GM19438 (cell line): ENCODE data around the gene TEX35.

Experiments used
- ATAC-seq: cut with Tn5 transposase; IDR thresholded peaks from one replicate; pipeline ENCODE4 v1.9.1; 2021; ENCODE audit warnings: low read depth; ENCODE audit not compliant: unreplicated experiment

Gene TEX35

DNA sequence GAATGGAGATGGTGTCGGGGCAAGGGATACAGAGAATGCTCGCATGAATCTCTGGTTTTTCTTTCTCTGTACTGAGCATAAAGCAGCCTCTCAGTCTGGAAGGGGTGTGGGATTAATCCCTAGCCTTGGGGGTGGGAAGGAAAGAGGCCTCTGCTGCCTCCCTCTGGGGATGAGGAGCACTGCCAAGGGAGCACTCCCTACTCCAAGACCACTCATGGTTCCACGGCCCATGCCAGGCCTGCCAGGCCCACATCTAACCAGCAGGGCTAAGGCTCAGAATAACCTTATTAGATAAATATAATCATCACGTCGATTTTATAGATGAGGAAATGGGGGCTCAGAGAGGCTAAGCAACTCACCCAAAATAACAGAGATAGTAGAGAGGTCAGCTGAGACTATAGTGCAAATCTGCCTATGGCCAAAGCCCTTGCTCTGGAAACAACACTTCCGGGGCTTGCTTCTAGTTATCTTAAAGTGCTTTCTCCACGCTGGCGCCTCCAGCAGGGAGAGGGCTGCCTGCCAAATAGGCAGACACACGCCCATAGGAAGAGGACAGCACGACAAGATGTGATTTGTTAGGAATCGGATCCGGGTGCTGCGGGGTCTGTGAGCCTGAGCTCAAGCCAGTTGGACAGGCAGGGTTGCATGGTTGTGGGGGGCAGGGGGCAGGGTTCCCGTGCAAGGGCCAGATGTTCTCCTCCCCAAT lies 522 bp downstream of the TEX35 start:
- no peak for ATAC-seq

DNA sequence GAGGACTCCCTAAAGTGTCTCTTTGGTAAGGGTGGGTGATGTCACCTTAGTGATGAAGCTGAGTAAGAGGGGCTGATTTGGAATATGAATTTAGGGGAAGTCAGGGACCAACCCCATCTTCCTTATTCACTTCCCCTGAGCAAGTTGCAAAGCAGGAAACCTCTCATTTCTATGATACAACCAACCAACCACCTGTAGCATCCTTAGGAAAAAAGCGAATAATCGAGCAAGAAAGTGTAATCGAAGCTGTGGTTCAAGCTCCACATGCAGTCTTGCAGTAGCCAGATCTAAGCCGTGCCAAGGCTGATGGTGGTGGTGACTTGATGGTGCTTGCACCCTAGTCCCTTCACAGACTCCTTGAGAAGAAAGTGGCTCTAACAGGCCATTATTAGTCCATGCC lies 3.2 kb downstream of the TEX35 start:
- no peak for ATAC-seq

DNA sequence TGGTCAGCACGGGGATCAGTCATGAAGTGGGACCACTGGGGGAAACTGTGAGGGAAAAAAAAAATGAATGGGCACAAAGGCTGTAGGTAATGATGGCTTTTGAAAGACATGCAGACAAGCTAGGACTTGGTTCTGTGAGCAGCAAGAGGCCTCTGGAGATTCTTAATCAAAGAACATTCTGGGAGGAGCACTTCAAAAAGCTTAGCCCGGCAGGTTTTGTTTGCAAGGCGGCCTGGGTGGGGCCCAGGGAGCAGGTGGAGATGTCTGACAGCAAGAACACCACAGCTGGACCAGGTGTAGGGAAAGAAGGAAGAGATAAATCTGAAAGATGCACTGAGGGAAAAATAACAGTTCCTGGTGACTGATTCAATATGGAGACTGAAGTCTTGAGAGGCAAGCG lies 6.0 kb downstream of the TEX35 start:
- no peak for ATAC-seq

DNA sequence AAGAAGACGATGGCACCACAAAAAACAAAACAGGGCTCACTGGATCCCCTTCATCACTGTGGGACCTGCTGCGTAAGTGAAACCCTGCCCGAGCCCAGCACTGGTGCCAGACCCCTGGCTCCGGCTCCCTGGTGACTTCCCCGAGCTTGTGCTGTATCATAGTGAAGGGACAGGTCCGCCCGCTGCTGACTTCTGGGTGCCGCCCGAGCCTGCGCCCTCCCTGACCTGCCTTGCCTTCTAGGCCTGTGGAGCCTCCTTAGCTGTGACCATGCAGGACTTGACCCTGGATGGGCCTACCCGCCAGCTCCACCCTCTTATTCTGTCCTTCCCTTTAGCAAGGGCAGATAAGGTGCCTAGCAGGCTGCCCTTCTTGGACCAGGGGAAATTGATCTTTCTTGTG lies 7.9 kb downstream of the TEX35 start:
- ATAC-seq = no peak

DNA sequence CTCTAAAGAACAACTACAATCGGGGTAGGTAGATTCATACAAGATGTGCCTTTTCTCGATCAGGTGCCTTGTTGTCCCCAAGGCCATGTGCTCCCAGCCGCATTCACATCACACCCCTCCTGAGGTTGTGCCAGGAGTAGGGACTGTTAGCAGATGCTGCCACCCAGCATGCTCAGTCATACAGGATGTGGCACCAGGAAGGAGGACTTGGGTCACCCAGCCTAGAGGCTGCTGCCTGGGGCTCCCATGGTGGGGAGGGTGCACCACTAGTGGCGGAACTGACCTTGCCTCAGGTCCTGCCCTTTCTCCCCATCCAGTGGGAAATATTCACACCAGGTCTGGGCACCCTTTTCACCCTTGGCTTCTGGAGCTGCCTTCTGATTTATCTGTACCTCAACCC lies 8.3 kb downstream of the TEX35 start:
- ATAC-seq = no peak

DNA sequence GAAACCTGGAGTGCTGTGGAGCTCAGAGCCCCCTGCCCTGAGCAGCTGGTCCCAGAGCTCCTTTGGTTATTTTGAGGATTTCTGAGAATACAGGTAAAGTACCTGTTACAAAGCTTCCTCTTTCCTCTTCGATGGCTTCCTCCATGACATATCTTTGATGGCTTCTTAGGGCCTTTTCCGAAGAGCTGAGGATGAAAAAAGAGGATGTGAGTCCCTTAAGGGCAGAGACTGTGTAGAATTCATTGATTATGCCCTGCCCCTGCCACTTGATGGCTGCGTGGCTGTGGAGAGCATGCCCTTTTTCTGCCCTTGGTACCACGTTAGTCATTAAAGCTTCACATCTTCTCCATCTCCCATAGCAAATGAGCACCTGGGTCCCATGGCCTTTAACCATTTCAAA lies 14.2 kb downstream of the TEX35 start:
- ATAC-seq = no peak

DNA sequence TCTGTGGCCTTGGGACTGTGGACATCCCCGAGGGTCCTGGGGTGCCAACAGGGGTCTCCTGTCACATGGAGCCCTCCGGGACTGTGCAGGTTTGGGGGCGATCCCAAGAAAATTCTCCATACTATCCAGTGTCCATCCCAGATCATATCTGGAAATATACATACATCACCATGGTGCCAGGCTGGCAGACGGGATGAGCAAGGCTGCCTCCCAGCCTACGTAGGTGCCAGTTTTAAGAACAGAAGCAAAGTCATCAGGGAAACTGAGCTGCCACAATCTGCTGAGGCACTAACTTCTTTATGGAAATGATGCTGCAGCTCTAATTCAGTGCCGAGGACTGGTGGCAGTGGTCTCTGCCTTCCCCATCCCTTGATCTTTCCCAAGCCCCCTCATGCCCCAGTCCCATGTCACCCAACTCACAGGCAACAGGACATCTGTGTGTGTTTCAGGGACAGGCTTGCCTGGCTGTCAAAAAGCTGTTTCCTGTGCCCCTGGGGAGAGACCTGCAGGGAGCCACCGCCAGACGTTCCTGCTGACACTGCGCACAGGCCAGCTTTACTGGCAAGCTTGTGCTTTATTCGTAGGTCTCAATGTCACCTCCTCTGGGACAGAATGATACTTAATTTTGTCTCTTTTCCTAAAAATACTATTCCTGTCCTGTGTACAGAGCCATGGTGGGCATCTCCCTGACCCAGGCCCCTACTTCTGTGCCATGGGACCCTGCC lies 15.5 kb downstream of the TEX35 start:
- no peak for ATAC-seq

DNA sequence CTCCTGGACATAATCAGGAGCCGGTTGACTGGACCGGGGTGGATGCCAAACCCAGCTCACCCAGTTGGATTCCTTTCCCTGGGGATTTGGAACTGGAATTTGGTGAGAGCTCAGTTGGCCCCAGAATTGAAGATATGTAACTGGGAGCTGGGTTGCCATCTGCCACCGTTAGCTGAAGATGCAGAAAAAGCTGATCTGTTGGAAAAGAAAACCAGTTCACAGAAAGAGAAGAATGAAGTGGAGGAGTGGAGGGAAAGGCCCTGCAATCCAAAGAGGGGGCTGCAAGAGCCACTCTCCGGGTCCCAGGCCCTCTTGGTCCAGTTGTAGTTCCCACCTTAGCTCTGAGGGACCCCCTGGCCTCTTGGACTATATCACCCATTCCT lies 16.0 kb downstream of the TEX35 start:
- no peak for ATAC-seq

DNA sequence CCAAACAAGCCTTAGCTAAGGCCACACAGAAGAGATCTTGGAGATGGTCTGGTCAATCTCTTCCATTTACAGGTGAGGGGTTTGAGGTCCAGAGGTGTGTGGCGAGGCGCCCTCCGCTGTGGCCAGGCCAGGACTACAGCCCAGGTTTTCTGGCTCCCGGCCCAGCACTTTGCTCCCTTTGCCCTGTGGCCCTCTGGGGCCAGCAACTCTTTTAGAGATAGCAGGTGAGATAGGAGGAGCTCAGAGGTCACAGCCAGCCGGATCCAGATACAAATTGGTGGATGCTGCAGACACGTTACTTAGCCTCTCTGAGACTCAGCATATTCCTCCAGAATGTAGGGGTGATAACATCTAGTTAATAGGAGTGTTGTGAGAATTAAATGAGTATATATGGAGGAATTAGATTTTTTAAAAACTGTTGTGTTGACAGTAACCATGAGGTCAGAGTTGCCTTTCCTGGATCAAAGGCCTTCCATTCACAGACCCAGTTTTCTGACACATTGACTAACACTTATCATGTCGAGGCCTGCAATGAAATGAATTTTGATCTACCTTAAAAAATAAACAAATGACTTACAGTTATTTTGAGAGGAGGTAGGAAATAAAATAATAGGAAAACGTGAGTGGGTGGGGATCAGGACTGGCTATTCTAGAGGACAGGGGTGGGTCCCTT lies 16.6 kb downstream of the TEX35 start:
- ATAC-seq = no peak

DNA sequence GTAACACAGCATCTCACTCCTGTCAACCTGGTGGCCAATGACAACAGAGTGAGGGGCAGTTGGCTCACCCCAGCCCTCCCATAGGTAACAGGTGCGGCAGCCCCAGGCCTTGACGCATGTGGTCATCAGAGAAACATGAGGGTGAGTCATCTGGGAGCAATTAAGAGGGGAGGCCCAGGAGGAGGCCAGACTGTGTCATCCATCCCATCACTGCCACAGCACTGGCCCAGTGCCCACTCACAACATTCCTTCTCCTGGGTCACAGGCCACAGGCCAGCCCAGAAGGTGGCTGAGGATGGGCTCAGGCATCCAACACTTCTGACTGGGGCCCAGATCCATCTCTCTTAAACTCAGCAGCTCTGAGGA lies 17.1 kb downstream of the TEX35 start:
- no peak for ATAC-seq

DNA sequence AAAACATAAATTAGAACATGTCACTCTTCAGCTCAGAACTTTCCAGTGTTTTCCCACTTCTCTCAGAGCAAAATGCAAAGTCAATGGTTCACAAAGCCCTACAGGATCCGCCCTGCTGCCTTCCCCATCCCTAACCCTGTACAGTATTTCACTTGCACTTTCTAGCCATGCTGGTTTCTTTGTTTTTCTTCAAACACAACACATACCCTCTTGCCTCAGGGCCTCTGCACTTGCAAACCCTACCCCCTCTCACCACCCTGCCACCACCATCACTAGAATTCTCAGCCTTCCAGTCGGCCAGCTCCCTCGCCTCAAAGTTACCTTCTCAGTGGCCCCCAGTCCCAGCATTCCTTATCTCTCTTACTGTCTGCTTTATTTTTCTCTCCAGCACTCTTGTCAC lies 17.6 kb downstream of the TEX35 start:
- ATAC-seq = no peak

DNA sequence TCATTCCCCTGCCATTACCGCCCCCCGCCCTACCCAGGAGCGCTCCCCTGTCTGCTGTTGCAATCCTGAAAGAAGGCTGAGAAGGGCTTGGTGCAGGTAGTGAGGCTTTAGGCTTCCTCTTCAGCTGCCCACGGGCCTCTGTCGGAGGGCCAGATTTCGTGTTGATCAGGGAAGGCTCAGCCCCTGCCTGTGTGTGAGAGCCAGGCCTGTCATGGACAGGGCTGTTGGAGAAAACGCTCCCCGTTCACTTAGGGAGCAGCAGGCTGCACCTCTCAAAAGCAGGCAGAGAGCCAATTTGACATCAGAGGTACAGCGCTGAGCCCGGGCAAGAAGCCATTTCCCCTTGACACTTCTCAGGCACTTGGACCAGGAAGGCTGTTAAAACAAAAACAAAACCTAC lies 19.0 kb downstream of the TEX35 start:
- ATAC-seq = peak; percentile 12

DNA sequence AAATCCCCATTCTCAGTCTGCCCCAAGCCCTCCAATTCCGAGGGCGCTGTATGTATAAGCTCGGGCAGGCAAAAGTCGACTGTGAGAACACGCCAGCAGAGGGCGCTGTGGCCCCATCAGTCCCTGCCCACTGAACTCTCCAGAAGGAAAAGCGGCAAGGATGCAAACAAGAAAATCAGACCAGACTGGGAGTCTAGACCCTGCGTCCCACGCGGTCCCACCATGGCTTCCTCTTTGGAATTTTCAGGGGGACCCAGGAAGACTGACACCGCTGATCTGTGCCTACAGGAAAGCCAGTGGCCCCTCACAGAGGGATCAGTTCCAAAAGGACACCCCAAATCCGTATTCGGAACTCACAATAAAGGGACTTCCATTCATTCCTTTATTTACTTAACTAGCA lies 19.5 kb downstream of the TEX35 start:
- ATAC-seq = peak; percentile 81

DNA sequence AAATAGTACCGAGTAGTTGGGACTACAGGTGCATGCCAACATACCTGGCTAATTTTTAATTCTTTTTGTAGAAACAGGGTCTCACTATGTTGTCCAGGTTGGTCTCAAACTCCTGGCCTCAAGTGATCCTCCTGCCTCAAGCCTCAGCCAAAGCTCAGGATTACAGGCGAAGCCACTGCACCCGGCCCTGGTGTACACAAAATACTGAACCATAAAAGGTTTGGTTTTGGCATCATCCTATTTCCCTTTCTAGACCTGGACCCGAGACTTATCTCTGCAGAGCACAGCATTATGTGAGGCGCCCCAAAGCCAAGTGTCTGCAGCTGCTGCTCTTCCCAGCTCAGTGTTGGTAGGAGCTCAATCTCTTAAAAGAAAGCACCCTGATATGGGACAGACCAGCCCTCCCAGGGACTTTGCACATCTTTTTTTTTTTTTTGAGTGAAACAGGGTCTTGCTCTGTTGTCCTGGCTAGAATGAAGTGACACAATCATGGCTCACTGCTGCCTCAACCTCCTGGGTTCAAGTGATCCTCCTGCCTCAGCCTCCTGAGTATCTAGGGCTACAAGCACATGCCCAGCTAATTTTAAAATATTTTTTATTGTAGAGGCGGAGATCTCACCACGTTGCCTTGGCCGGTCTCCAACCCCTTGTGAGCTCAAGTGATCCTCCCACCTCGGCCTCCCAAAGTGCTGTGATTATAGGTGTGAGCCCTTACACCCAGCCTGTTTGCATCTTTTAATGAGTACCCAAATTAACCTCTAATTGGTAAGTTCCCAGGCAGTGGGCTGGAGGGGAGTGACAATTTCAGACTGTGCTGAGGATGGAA lies 20.4 kb downstream of the TEX35 start:
- no peak for ATAC-seq

DNA sequence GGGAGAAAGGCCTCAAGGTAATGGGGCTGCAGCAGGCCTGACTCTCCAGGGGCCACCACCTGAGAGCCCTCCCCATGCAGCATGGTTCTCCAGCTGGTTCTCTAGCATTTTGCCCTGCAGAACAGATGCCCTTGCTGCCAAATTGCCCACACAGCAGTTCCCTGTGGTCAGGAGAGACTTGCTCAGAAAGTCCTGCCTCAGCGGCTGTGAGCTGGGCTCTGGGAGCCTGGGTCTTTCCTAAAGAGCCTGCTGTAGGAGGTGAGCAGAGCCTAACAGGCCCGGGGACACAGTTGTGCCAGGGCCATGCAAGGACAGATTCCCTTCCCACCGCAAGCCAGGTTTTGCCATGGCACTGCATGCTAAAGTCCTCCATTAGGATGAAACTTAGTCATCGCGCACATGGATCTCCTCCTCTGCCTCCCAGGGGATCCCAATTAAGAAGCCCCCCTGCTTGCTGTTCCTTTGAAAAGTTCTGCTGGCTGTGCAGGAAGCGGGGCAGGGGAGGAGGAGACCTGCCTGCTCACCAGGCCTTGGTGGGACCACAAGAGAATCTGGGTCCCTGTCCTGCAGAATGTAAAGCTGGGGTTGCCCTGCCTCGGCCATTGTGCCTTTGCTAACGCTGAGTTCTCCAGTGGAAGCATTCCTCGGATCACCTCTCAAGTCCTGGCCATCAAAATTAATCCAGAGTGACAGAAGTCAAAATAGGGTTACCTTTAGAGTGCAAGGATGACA lies 21.4 kb downstream of the TEX35 start:
- ATAC-seq = no peak

DNA sequence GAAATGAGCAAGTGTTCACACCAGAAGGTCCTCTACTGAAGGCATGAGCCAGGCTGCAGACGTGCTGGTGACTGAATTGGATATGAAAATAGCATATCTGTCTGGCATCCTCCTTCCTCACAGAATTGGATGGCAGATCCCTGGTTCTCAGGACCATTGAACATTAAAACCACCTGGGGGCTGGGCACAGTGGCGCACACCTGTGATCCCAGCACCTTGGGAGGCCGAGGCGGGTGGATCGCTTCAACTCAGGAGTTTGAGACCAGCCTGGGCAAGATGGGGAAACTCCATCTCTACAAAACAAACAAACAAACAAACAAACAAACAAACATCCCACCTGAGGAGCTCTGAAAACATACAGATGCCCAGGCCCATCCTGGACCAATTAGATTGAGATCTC lies 23.4 kb downstream of the TEX35 start:
- ATAC-seq = no peak

DNA sequence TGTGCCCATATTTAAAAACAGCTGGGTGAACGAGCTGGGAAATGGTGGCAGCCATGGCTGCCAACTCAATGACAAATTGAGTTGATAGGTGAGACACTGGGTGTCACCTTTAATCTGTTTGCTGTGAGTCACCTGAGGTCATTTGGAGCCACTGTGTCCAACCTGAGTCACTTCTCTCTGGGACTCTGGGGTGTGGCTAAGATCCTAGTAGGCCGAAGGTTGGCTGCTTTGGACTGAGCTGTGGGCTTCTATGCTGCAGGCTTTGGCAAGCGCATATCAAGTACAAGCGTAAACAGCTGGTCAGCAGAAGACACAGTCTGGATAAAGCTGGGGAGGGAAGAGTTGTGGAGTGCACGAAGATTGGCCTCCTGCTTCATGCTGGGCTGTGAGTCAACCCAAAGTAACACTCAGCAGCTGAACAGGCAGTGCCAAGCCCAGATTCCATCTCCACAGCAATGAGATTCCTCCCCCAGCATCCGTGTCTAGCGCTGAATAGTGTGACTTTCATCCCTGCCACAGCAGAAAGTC lies 24.0 kb downstream of the TEX35 start:
- no peak for ATAC-seq

DNA sequence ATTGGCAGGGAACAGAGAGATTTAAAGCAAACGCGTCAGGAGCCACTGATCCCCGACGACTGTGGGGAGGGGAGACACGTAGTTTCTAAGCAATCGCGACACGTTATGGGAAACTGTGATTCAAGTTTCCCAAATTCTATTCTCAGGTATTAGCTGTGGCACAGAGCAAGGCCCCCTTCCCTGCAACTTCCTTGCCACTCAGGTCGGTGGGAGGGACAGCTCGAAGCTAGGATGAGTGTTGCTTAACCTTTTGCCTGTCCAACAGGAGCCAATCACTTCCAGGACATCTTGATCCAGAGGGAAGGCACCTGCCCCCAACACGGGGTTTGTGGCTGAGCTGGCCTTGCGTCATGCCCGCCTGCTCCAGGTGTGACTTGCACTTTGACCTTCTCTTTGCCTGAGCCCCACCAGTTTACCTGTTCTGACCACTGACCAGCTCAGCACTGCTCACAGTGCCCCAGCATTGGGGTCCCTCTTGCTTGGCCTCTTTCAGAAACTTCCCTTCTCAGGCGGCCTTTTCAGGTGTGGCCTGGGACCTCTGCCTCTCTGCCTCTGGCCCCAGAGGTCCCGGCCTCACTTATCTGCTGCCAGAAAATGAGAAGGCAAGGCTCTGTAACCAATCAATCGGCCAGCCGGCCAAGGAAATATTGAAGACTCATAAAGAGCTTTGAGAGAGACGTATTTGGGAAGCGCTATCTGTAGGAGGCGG lies 24.6 kb downstream of the TEX35 start:
- no peak for ATAC-seq

DNA sequence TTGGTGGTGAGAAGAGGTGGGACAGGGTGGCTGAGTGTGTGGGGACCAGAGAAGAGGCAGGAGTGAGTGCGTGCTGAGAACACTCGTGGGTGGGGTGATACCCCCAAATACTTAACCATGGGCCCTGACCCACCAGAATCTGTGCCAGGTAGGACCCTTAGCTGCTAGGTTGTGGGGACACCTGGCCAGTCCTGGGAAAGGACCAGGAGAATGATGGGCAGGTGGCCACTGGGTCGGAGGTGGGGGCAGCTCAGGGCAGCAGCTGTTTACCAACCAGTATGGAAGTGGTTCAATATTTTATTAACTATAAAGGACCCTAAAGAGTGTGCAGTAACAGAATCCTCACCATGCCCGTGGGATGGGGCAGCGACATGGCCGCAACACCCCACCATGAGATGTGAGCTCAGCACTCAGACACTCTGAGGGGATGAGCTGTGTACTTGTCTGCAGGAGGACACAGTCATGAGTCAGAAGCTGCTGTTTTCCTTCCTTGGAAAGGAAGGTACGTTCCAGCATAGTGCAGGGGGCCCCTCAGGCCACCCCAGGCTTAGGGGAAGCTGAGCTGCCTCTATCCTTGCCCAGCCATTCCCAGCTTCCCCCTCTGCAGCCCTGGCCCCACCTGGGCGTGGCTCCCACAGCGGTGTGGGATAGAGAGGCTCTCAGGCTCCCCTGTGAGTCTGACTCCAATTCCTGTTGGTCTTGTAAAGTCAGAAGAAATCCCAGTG lies 25.4 kb downstream of the TEX35 start:
- no peak for ATAC-seq
